GM23338 (cell line): ENCODE results near the gene TENM3. TPM values are rescaled to one million over a fixed set of nuclear protein-coding genes. Genes with fewer than 3 reads are reported as not detected.

Experiments used
- ATAC-seq: fragments of 200-7000 bp; cut with Tn5 transposase; 3 replicates; pipeline ENCODE4 v1.9.1; 2020
- DNase-seq: peaks from one replicate; pipeline ENCODE4 v3.0.0-alpha.2; 2015; ENCODE audit warnings: low spot score
- H2AFZ ChIP-seq: fragments of 200-600 bp; sonication (generic); 2 replicates; pipeline ENCODE4 v1.8.0; 2016; ENCODE audit warnings: antibody characterized with exemption, mild to moderate bottlenecking, moderate library complexity
- H3F3A ChIP-seq: fragments of 200-600 bp; sonication (generic); replicated peaks from 2 replicates; pipeline ENCODE4 v1.8.0; 2017; ENCODE audit warnings: antibody characterized with exemption, mixed run types, low read depth
- H3K27ac ChIP-seq: fragments of 200-600 bp; sonication (generic); 2 replicates; pipeline ENCODE4 v1.6.1; 2016; ENCODE audit warnings: low read depth
- H3K27me3 ChIP-seq: fragments of 200-600 bp; sonication (generic); 2 replicates; pipeline ENCODE4 v1.8.0; 2016; ENCODE audit warnings: mild to moderate bottlenecking, mixed run types, moderate library complexity; ENCODE audit not compliant: insufficient read depth
- H3K36me3 ChIP-seq: fragments of 200-600 bp; sonication (generic); 2 replicates; pipeline ENCODE4 v1.8.0; 2016; ENCODE audit warnings: mild to moderate bottlenecking; ENCODE audit not compliant: insufficient read depth
- H3K4me1 ChIP-seq: fragments of 200-600 bp; sonication (generic); 2 replicates; pipeline ENCODE4 v1.8.0; 2016; ENCODE audit warnings: mild to moderate bottlenecking, moderate library complexity; ENCODE audit not compliant: insufficient read depth
- H3K4me2 ChIP-seq: fragments of 200-600 bp; sonication (generic); 2 replicates; pipeline ENCODE4 v1.7.1; 2017; ENCODE audit warnings: mixed run types
- H3K4me3 ChIP-seq: fragments of 200-600 bp; sonication (generic); 2 replicates; pipeline ENCODE4 v1.6.1; 2016; ENCODE audit warnings: mixed run types
- H3K79me2 ChIP-seq: fragments of 200-600 bp; sonication (generic); replicated peaks from 2 replicates; pipeline ENCODE4 v1.8.0; 2017; ENCODE audit warnings: mild to moderate bottlenecking; ENCODE audit not compliant: insufficient read depth
- H3K9me2 ChIP-seq: fragments of 200-600 bp; sonication (generic); 2 replicates; pipeline ENCODE4 v1.8.0; 2017; ENCODE audit not compliant: insufficient read depth
- H4K20me1 ChIP-seq: fragments of 200-600 bp; sonication (generic); replicated peaks from 2 replicates; pipeline ENCODE4 v1.8.0; 2017; ENCODE audit warnings: mild to moderate bottlenecking; ENCODE audit not compliant: insufficient read depth
- H3K27ac Mint-ChIP-seq: 2 replicates; pipeline ENCODE4 v1.8.0; 2020; ENCODE audit warnings: inconsistent platforms, mild to moderate bottlenecking, moderate library complexity, mixed read lengths
- H3K27me3 Mint-ChIP-seq: 3 replicates; pipeline ENCODE4 v1.8.0; 2022; ENCODE audit warnings: low read depth, mild to moderate bottlenecking, moderate library complexity, mixed read lengths, inconsistent platforms; ENCODE audit not compliant: insufficient read depth, poor library complexity
- H3K36me3 Mint-ChIP-seq: 3 replicates; pipeline ENCODE4 v1.8.0; 2021; ENCODE audit warnings: low read depth, mild to moderate bottlenecking, inconsistent platforms, moderate library complexity, mixed read lengths
- H3K4me1 Mint-ChIP-seq: 3 replicates; pipeline ENCODE4 v1.8.0; 2020; ENCODE audit warnings: mild to moderate bottlenecking, inconsistent platforms, mixed read lengths
- H3K4me3 Mint-ChIP-seq: 3 replicates; pipeline ENCODE4 v1.8.0; 2021; ENCODE audit warnings: moderate library complexity, mild to moderate bottlenecking, inconsistent platforms, mixed read lengths
- H3K9me3 Mint-ChIP-seq: 3 replicates; pipeline ENCODE4 v1.8.0; 2020; ENCODE audit warnings: moderate library complexity, mild to moderate bottlenecking, inconsistent platforms, mixed read lengths
- EZH2 ChIP-seq: fragments of 200-600 bp; sonication (generic); IDR thresholded peaks from one replicate; pipeline ENCODE4 v1.8.0; 2017; ENCODE audit warnings: antibody characterized with exemption, mild to moderate bottlenecking, low read depth; ENCODE audit not compliant: unreplicated experiment
- EZH2phosphoT487 ChIP-seq: fragments of 200-600 bp; sonication (generic); IDR thresholded peaks from one replicate; pipeline ENCODE4 v1.8.1; 2018; ENCODE audit warnings: antibody characterized with exemption; ENCODE audit not compliant: unreplicated experiment
- JUNB ChIP-seq: IDR thresholded peaks from one replicate; pipeline ENCODE4 v1.6.1; 2016; ENCODE audit warnings: antibody characterized with exemption; ENCODE audit not compliant: unreplicated experiment
- NANOG ChIP-seq: IDR thresholded peaks from 2 replicates; pipeline ENCODE4 v1.6.1; 2016; ENCODE audit warnings: antibody characterized with exemption, borderline replicate concordance
- POLR2AphosphoS5 ChIP-seq: IDR thresholded peaks from 2 replicates; pipeline ENCODE4 v1.6.1; 2016; ENCODE audit warnings: antibody characterized with exemption, low read depth
- REST ChIP-seq: IDR thresholded peaks from one replicate; pipeline ENCODE4 v1.6.1; 2018; ENCODE audit warnings: antibody characterized with exemption; ENCODE audit not compliant: unreplicated experiment
- STAT1 ChIP-seq: IDR thresholded peaks from one replicate; pipeline ENCODE4 v1.6.1; 2016; ENCODE audit warnings: antibody characterized with exemption; ENCODE audit not compliant: unreplicated experiment
- ZNF331 ChIP-seq: fragments of 250-450 bp; sonication (Bioruptor Pico); IDR thresholded peaks from 2 replicates; pipeline ENCODE4 v1.5.0; 2020; ENCODE audit warnings: low read depth, mild to moderate bottlenecking, moderate library complexity
- polyA plus RNA-seq: library from polyadenylated mRNA; unstranded; fragments of >200 nt; fragmentation: Nextera tagmentation; extraction: Ambion mirVana; gene quantifications from 2 replicates; pipeline ENCODE4 v1.2.1, GENCODE V29; 2016
- total RNA-seq: library from RNA; depleted of rRNA; stranded (reverse); fragments of >200 nt; shearing (Covaris generic); gene quantifications from 2 replicates; pipeline ENCODE4 v1.2.3, GENCODE V29; 2014
- TF ChIP-seq, protein P1 (sequence below): IDR thresholded peaks from 2 replicates; pipeline ENCODE4 v1.6.1; 2016; ENCODE audit warnings: antibody characterized with exemption
- TF ChIP-seq, protein P2 (sequence below): fragments of 250-450 bp; sonication (Bioruptor Pico); IDR thresholded peaks from 2 replicates; pipeline ENCODE4 v1.5.0; 2020; ENCODE audit warnings: mild to moderate bottlenecking, moderate library complexity

The TENM3 gene
- total and polyA plus RNA-seq, 2 experiments from 2014 or later: 22.2 to 128 TPM

- Histone ChIP-seq H3K27ac (no peak overlapping the region), H4K20me1 (no peaks in the 10 kb centered on the region), H2AFZ (no peak overlapping the region), H3K4me3 (no peak overlapping the region), H3K4me1 (peaks cover 26% of the 10 kb centered on the region), H3F3A (no peaks in the 10 kb centered on the region), H3K79me2 (peaks cover 90% of the 10 kb centered on the region), H3K4me2 (no peak overlapping the region), H3K27me3 (no peaks in the 10 kb centered on the region), H3K36me3 (no peaks in the 10 kb centered on the region), H3K9me2 (no peaks in the 10 kb centered on the region)
- Mint-ChIP-seq H3K9me3 (no peaks in the 10 kb centered on the region), H3K36me3 (no peaks in the 10 kb centered on the region; the same call in 2 of the 3 replicates), H3K27me3 (no peaks in the 10 kb centered on the region), H3K27ac (no peak overlapping the region), H3K4me1 (peaks cover 42% of the 10 kb centered on the region), H3K4me3 (no peak overlapping the region)
- TF ChIP-seq POLR2AphosphoS5: no peak
- TF ChIP-seq STAT1: no peak
- TF ChIP-seq, protein P1, sequence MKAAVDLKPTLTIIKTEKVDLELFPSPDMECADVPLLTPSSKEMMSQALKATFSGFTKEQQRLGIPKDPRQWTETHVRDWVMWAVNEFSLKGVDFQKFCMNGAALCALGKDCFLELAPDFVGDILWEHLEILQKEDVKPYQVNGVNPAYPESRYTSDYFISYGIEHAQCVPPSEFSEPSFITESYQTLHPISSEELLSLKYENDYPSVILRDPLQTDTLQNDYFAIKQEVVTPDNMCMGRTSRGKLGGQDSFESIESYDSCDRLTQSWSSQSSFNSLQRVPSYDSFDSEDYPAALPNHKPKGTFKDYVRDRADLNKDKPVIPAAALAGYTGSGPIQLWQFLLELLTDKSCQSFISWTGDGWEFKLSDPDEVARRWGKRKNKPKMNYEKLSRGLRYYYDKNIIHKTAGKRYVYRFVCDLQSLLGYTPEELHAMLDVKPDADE: no peak
- no peak for TF ChIP-seq JUNB
- TF ChIP-seq EZH2: no peak
- ATAC-seq (no peak), DNase-seq (no peak)
These were observed 250.9 kb downstream of the TENM3 start for GRCh38 chr4:182494103-182494502.

GRCh38 chr4:182495031-182495430 lies 251.8 kb downstream of the TENM3 start:
- ATAC-seq (no peak), DNase-seq (no peak)
- Histone ChIP-seq H3K4me3 (peak overlapping the region; percentile 15; the same call in 1 of the 2 replicates), H3F3A (no peaks in the 10 kb centered on the region), H3K4me1 (peaks cover 34% of the 10 kb centered on the region), H3K36me3 (no peaks in the 10 kb centered on the region), H3K79me2 (peaks cover 90% of the 10 kb centered on the region), H3K4me2 (peak overlapping the region; percentile 13), H3K27ac (0 out of 2 replicates have a peak overlapping the region, but pooled peaks have one; percentile 53), H4K20me1 (no peaks in the 10 kb centered on the region), H3K27me3 (no peaks in the 10 kb centered on the region), H2AFZ (no peak overlapping the region), H3K9me2 (no peaks in the 10 kb centered on the region)
- H3K4me1 Mint-ChIP-seq: peaks cover 46% of the 10 kb centered on the region
- no peaks in the 10 kb centered on the region for H3K36me3 Mint-ChIP-seq
- no peaks in the 10 kb centered on the region for H3K9me3 Mint-ChIP-seq
- no peak overlapping the region for H3K4me3 Mint-ChIP-seq
- H3K27ac Mint-ChIP-seq: peak overlapping the region; percentile 50; the same call in 1 of the 2 replicates
- no peaks in the 10 kb centered on the region for H3K27me3 Mint-ChIP-seq
- TF ChIP-seq NANOG (no peak), JUNB (no peak), ZNF331 (no peak), REST (no peak), EZH2phosphoT487 (no peak), STAT1 (no peak), POLR2AphosphoS5 (no peak)
- TF ChIP-seq, protein P1: no peak
- TF ChIP-seq, protein P2, sequence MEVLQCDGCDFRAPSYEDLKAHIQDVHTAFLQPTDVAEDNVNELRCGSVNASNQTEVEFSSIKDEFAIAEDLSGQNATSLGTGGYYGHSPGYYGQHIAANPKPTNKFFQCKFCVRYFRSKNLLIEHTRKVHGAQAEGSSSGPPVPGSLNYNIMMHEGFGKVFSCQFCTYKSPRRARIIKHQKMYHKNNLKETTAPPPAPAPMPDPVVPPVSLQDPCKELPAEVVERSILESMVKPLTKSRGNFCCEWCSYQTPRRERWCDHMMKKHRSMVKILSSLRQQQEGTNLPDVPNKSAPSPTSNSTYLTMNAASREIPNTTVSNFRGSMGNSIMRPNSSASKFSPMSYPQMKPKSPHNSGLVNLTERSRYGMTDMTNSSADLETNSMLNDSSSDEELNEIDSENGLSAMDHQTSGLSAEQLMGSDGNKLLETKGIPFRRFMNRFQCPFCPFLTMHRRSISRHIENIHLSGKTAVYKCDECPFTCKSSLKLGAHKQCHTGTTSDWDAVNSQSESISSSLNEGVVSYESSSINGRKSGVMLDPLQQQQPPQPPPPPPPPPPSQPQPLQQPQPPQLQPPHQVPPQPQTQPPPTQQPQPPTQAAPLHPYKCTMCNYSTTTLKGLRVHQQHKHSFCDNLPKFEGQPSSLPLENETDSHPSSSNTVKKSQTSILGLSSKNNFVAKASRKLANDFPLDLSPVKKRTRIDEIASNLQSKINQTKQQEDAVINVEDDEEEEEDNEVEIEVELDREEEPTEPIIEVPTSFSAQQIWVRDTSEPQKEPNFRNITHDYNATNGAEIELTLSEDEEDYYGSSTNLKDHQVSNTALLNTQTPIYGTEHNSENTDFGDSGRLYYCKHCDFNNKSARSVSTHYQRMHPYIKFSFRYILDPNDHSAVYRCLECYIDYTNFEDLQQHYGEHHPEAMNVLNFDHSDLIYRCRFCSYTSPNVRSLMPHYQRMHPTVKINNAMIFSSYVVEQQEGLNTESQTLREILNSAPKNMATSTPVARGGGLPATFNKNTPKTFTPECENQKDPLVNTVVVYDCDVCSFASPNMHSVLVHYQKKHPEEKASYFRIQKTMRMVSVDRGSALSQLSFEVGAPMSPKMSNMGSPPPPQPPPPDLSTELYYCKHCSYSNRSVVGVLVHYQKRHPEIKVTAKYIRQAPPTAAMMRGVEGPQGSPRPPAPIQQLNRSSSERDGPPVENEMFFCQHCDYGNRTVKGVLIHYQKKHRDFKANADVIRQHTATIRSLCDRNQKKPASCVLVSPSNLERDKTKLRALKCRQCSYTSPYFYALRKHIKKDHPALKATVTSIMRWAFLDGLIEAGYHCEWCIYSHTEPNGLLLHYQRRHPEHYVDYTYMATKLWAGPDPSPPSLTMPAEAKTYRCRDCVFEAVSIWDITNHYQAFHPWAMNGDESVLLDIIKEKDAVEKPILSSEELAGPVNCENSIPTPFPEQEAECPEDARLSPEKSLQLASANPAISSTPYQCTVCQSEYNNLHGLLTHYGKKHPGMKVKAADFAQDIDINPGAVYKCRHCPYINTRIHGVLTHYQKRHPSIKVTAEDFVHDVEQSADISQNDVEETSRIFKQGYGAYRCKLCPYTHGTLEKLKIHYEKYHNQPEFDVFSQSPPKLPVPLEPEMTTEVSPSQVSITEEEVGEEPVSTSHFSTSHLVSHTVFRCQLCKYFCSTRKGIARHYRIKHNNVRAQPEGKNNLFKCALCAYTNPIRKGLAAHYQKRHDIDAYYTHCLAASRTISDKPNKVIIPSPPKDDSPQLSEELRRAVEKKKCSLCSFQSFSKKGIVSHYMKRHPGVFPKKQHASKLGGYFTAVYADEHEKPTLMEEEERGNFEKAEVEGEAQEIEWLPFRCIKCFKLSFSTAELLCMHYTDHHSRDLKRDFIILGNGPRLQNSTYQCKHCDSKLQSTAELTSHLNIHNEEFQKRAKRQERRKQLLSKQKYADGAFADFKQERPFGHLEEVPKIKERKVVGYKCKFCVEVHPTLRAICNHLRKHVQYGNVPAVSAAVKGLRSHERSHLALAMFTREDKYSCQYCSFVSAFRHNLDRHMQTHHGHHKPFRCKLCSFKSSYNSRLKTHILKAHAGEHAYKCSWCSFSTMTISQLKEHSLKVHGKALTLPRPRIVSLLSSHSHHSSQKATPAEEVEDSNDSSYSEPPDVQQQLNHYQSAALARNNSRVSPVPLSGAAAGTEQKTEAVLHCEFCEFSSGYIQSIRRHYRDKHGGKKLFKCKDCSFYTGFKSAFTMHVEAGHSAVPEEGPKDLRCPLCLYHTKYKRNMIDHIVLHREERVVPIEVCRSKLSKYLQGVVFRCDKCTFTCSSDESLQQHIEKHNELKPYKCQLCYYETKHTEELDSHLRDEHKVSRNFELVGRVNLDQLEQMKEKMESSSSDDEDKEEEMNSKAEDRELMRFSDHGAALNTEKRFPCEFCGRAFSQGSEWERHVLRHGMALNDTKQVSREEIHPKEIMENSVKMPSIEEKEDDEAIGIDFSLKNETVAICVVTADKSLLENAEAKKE (CRISPR knock-in tag): no peak
